ENCODE measurements around the gene NRP2.

The NRP2 gene

DNA sequence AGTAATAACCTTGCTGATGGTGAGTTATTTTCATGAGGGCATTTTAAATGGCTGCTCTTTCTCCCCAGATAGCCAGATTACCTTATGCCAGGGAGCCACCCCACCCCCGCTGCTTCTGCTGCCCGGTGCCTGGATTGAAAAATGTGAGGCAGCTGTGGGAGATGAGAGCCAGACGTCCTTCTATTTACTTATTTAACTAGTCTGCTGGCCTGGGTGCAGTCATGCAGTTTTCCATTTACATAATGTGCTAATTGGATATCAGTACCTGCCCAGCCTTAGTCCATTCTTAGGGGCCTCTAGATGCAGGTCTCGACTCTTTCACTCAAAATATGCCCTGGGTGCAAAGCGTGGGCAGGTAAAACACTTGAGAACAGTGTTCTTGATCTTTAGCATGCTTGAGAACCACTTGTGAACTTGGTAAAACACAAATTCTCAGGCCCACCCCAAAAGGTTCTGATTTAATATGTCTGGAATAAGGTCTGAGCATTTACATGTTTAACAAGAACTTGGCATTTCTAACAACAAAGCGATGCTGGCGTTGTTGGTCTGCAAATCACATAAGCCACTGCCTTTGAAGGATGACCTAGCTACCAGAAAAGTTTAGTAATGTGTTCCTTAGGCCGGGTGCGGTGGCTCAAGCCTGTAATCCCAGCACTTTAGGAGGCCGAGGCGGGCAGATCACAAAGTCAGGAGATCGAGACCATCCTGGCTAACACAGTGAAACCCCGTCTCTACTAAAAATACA is 154.3 kb downstream of the NRP2 start:
- Histone ChIP-seq H3K4me1 (ENCODE audit: insufficient read depth, low read length, poor library complexity, severe bottlenecking) (peaks cover 14% of the 10 kb centered on the region), H3K9me2 (replicated peaks; ENCODE audit: low read depth, low read length) (no peaks in the 10 kb centered on the region), H3K79me2 (ENCODE audit: insufficient read depth, low read length) (no peaks in the 10 kb centered on the region), H3K4me3 (ENCODE audit: low read length, poor library complexity, severe bottlenecking) (no peak overlapping the region), H3K4me2 (ENCODE audit: low read depth, low read length, poor library complexity, severe bottlenecking) (no peak overlapping the region), H3K9me3 (ENCODE audit: insufficient read depth, low read depth, low read length) (no peaks in the 10 kb centered on the region), H4K20me1 (ENCODE audit: insufficient read depth, low read length, poor library complexity, severe bottlenecking) (no peaks in the 10 kb centered on the region), H3F3A (ENCODE audit: low read depth) (no peaks in the 10 kb centered on the region), H3K9ac (ENCODE audit: low read depth, low read length, poor library complexity, severe bottlenecking) (no peak overlapping the region), H3K36me3 (ENCODE audit: insufficient read depth, low read length) (no peaks in the 10 kb centered on the region), H3K27me3 (ENCODE audit: insufficient read depth, low read length, poor library complexity, severe bottlenecking) (no peaks in the 10 kb centered on the region), H2AFZ (ENCODE audit: low read length) (no peak overlapping the region)
- no peak for TF ChIP-seq EZH2phosphoT487 (IDR thresholded peaks at IDR 0.05; ENCODE audit: borderline replicate concordance)
- TF ChIP-seq, protein P1, sequence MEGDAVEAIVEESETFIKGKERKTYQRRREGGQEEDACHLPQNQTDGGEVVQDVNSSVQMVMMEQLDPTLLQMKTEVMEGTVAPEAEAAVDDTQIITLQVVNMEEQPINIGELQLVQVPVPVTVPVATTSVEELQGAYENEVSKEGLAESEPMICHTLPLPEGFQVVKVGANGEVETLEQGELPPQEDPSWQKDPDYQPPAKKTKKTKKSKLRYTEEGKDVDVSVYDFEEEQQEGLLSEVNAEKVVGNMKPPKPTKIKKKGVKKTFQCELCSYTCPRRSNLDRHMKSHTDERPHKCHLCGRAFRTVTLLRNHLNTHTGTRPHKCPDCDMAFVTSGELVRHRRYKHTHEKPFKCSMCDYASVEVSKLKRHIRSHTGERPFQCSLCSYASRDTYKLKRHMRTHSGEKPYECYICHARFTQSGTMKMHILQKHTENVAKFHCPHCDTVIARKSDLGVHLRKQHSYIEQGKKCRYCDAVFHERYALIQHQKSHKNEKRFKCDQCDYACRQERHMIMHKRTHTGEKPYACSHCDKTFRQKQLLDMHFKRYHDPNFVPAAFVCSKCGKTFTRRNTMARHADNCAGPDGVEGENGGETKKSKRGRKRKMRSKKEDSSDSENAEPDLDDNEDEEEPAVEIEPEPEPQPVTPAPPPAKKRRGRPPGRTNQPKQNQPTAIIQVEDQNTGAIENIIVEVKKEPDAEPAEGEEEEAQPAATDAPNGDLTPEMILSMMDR (conservative IDR thresholded peaks at IDR 0.05; ENCODE audit: low read length): no peak

DNA sequence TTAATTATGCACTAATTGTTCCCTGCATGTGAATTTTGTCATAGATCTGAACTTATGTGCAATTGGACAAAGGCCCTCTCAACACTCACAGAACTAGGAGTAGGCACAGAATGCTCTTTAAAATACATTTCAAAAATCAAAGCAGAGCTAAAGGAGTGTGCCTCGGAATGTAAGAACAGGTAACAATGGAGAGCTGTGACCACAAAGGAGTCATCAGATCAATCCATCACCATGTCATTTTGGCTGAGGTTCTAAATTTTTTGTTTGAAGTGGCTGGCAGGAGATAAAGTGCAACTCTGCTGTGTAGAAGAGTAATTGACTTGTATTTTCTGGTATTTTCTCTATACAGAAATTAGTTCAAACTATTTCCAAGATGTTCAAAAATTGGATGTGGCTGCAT is 155.4 kb downstream of the NRP2 start:
- TF ChIP-seq EZH2phosphoT487 (IDR thresholded peaks at IDR 0.05; ENCODE audit: borderline replicate concordance): no peak
- TF ChIP-seq, protein P1 (conservative IDR thresholded peaks at IDR 0.05; ENCODE audit: low read length): no peak
- Histone ChIP-seq H3K9me3 (ENCODE audit: insufficient read depth, low read depth, low read length) (no peaks in the 10 kb centered on the region), H3K4me3 (ENCODE audit: low read length, poor library complexity, severe bottlenecking) (no peak overlapping the region), H3F3A (ENCODE audit: low read depth) (no peaks in the 10 kb centered on the region), H3K27me3 (ENCODE audit: insufficient read depth, low read length, poor library complexity, severe bottlenecking) (no peaks in the 10 kb centered on the region), H3K9me2 (replicated peaks; ENCODE audit: low read depth, low read length) (no peaks in the 10 kb centered on the region), H4K20me1 (ENCODE audit: insufficient read depth, low read length, poor library complexity, severe bottlenecking) (no peaks in the 10 kb centered on the region), H3K4me1 (ENCODE audit: insufficient read depth, low read length, poor library complexity, severe bottlenecking) (peaks cover 14% of the 10 kb centered on the region), H3K36me3 (ENCODE audit: insufficient read depth, low read length) (no peaks in the 10 kb centered on the region), H3K9ac (ENCODE audit: low read depth, low read length, poor library complexity, severe bottlenecking) (no peak overlapping the region), H2AFZ (ENCODE audit: low read length) (no peak overlapping the region), H3K79me2 (ENCODE audit: insufficient read depth, low read length) (no peaks in the 10 kb centered on the region), H3K4me2 (ENCODE audit: low read depth, low read length, poor library complexity, severe bottlenecking) (no peak overlapping the region)

DNA sequence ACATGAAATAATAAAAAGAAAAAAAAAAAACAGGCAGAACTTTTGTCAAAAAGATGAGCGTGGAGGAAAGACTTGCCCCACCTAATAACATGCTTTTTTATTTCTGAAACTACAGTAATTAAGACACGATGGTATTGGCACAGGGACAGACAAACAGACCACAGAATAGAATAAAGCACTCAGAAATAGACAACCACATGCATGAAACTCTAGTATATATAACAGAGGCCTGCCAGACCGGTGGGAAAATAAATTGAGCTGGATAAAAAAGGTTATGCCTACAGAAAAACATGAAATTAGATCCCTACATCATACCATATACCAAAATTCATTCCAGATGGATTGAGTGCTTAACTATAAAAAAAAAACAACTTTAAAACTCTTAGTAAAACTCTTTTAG is 163.1 kb downstream of the NRP2 start:
- H3K79me2 ChIP-seq (ENCODE audit: insufficient read depth, low read length): no peaks in the 10 kb centered on the region
- H3K9me2 ChIP-seq (replicated peaks; ENCODE audit: low read depth, low read length): no peaks in the 10 kb centered on the region
- H3K4me3 ChIP-seq (ENCODE audit: low read length, poor library complexity, severe bottlenecking): no peak overlapping the region
- TF ChIP-seq EZH2phosphoT487 (IDR thresholded peaks at IDR 0.05; ENCODE audit: borderline replicate concordance): no peak
- TF ChIP-seq, protein P1 (conservative IDR thresholded peaks at IDR 0.05; ENCODE audit: low read length): no peak
- H3F3A ChIP-seq (ENCODE audit: low read depth): no peaks in the 10 kb centered on the region
- H3K4me2 ChIP-seq (ENCODE audit: low read depth, low read length, poor library complexity, severe bottlenecking): no peak overlapping the region
- no peaks in the 10 kb centered on the region for H3K36me3 ChIP-seq (ENCODE audit: insufficient read depth, low read length)
- H3K9me3 ChIP-seq (ENCODE audit: insufficient read depth, low read depth, low read length): no peaks in the 10 kb centered on the region
- no peaks in the 10 kb centered on the region for H4K20me1 ChIP-seq (ENCODE audit: insufficient read depth, low read length, poor library complexity, severe bottlenecking)
- no peaks in the 10 kb centered on the region for H3K27me3 ChIP-seq (ENCODE audit: insufficient read depth, low read length, poor library complexity, severe bottlenecking)
- no peak overlapping the region for H3K9ac ChIP-seq (ENCODE audit: low read depth, low read length, poor library complexity, severe bottlenecking)
- no peaks in the 10 kb centered on the region for H3K4me1 ChIP-seq (ENCODE audit: insufficient read depth, low read length, poor library complexity, severe bottlenecking)
- H2AFZ ChIP-seq (ENCODE audit: low read length): no peak overlapping the region
